ENCODE measurements around the gene ZPBP.

ZPBP gene

DNA sequence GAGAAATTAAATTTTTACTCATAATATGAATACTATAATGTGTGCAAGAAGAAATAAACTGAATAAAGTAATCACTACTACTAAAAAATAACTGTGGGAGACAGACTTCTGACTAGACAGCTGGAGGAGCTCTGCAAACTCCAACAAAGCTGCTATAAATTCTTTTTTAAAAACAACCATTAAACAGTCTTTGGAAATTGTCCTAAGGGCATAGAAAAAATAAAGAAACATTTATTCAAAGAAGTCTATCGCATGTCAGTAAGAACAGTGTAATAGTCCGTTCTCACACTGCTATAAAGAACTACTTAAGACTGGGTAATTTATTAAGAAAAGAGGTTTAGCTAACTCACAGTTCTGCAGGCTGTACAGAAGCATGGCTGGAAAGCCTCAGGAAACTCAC is 56.0 kb downstream of the ZPBP start:
- DNase-seq: no peak

- DNase-seq: no peak
Observed at GRCh38 chr7:50022991-50023390, 70.1 kb downstream of the ZPBP start.

DNA sequence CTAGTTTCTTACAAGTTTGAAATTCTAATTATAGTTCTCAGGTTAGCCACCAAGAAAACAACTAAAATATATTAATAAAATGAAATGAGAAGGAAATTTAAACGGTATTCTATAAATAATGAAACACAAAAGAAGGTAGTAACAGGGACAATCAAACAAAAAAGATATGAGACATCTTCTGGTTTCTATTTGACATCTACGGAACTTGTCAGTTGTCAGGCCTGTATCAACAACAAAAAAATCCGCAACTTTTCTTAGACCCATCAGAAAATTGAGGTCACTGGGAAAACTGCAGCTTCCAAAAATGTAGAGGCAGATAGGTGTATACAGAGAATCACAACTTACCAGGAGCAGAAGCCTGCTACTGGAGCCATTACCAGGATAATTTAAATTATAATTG is 70.6 kb downstream of the ZPBP start:
- no peak for DNase-seq

- DNase-seq: no peak
Observed at GRCh38 chr7:49995681-49996080, 97.4 kb downstream of the ZPBP start.

GRCh38 chr7:49986191-49986590 is 106.9 kb downstream of the ZPBP start:
- no peak for DNase-seq

- DNase-seq: peak; percentile 24
Observed at GRCh38 chr7:49980465-49980864, 112.6 kb downstream of the ZPBP start.

GRCh38 chr7:49976238-49976637 is 116.8 kb downstream of the ZPBP start:
- DNase-seq: no peak

- no peak for DNase-seq
Observed at GRCh38 chr7:49974035-49974434, 119.0 kb downstream of the ZPBP start.

DNA sequence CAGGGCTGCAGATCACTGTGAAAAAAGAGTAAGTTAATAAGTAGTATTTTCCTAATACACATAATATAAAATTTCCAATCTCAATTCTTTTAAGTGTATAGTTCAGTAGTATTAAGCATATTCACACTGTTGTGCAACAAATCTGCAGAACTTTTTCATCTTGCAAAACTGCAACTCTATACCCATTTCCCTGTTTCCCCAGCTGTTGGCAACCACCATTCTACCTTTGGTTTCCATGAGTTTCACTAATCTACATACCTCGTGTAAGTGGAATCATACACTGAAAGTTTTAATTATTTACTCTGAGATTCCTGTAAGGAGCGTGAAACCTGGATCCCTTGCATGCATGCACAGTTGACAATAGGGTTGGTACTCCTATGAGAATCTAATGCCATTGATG is 155.4 kb downstream of the ZPBP start:
- DNase-seq: no peak

DNA sequence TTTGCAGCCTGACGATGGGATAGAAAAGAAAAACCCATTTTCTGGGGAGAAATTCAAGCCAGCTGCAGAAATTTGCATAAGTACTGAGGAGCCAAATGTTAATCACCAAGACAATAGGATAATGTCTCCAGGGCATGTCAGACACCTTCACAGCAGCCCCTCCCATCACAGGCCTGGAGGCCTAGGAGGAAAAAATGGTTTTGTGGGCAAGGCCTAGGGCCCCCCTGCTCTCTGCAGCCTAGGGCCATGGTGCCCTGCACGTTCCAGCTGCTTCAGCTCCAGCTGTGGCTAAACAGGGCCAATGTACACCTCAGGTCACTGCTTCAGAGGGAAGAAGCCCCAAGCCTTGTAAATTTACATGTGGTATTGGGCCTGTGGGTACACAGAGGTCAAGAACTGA is 161.4 kb downstream of the ZPBP start:
- DNase-seq: no peak

- peak; percentile 4 for DNase-seq
Observed at GRCh38 chr7:49928787-49929186, 164.3 kb downstream of the ZPBP start.

- DNase-seq: no peak
Observed at GRCh38 chr7:49927631-49928030, 165.4 kb downstream of the ZPBP start.

DNA sequence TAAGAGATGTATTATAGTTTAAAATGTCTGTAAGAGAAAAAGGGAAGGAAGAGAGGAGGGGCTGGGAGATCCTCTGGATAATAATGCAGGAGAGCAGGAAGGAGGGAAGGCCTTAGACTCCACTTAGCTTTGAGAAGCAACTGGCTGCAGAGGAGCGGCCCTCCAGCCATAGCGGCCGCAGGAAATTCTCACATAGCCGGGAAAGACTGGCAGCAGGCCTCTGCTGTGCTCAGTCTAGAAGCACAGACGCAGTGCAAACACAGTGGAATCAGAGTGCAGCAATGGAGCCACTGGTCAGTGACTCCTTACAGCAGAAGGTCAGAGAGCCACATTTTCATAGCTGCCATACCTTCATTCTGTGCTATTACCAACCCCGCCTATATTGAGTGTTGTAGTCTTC is 166.3 kb downstream of the ZPBP start:
- no peak for DNase-seq

DNA sequence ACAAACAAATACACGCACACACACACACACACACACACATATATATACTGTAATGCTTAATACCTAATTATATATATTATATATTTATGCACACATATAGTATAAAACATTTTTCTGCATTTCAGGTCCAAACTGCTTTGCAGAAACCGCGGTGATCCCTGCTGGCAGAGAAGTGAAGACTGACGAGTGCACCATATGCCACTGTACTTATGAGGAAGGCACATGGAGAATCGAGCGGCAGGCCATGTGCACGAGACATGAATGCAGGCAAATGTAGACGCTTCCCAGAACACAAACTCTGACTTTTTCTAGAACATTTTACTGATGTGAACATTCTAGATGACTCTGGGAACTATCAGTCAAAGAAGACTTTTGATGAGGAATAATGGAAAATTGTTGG is 181.1 kb downstream of the ZPBP start:
- no peak for DNase-seq

DNA sequence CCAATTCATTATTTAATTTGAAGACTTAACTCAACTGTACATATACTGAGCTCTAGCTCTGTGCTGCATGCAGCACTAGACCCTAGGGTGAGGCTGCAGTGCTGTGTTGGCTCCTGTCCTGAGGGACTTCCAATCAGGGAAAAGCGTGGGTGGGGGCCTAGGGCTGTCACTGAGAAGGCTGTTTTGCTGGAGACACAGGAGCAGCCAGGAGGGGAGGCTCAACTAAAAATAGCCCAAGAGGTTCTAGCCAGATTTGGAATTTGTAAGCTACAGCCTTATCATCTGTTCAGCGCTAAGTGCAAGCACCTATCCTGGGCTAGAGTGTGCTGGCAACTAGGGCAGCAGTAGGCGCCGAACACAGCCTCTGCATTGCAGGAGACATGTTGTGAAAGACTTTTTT is 198.5 kb downstream of the ZPBP start:
- DNase-seq: no peak

- DNase-seq: no peak
Observed at GRCh38 chr7:49893131-49893530, 199.9 kb downstream of the ZPBP start.

- DNase-seq: no peak
Observed at GRCh38 chr7:49892481-49892880, 200.6 kb downstream of the ZPBP start.
